HG03575 (cell line): ENCODE data around the gene TTC23.
"Not testable (repeated sequence)": the region's sequence is repeated elsewhere in the genome, so short reads cannot be mapped to it uniquely, and the experiment has no call there.

Experiments used
- ATAC-seq: cut with Tn5 transposase; IDR thresholded peaks from one replicate; pipeline ENCODE4 v1.9.1; 2021; ENCODE audit not compliant: unreplicated experiment, insufficient number of reproducible peaks, low FRiP score; ENCODE audit errors: extremely low read depth

TTC23 gene

DNA sequence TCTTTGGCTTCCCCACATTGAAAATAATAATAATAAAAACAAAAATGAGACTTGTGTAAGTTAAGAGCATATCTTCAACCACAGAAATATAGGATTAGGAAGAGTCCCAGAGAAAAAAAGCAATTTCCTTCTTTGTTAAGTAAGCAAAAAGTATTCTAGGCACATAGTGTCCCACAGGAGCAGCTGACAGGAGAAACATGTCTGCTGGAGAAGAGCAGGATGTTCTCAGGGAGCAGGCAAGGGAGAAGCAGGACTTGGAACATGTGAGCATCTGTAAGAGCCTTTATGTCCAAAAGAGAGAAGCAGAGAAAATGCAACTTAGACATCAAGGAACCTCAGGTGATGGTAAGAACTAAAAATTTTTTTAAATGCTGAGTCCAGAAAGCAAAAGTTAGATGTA lies 39.0 kb downstream of the TTC23 start:
- ATAC-seq: no peak

DNA sequence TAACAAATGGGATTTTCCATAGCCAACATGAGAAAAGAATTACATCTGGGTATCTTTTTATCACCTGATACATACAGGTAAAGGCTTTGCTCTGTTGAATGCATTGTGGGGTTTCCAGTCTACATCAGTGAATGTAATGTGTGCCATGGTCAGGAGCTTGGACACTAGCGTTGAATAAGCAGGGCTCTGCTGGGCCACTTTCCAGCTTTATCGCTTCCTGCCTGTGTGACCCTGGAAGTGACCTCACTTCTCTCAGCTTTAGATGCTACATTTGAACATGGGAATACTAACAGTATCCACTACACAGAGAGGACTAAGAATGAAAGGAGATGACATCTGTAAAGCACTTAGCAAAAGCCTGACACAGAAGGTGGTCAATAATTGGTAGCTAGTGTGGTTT lies 40.1 kb downstream of the TTC23 start:
- no peak for ATAC-seq

DNA sequence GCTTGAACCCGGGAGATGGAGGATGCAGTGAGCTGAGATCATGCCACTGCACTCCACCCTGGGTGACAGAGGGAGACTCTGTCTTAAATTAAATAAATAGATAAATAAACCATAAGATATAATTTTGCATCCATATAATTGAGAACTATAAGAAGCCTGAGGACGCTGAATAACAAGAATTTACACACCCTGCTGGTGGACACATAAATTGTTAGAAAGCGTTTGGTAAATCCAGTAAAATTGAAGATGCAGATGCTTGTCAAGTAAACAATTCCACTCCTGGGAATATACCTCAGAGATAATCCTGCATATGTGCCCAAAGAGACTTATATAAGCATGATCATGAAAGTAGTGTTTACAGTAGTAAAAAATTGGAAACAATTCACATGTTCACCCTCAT lies 41.7 kb downstream of the TTC23 start:
- ATAC-seq: no peak

DNA sequence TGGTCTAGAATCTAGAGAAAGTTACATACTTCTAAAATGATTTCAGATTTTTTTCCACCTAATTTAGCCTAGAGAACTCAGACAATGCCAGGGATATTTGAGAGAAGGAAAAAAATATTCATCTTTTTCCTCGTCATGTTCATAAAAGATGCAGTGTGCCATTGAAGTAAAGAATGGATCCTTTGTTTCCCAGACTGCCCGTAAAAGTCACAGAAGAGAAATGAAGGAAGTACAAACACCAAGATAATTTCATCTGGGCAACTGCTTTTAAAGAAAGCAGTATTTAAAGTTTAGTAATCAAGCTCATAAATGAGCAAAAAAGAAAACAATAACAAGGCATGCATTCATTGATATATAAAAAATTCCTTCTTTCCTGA lies 47.2 kb downstream of the TTC23 start:
- no peak for ATAC-seq

DNA sequence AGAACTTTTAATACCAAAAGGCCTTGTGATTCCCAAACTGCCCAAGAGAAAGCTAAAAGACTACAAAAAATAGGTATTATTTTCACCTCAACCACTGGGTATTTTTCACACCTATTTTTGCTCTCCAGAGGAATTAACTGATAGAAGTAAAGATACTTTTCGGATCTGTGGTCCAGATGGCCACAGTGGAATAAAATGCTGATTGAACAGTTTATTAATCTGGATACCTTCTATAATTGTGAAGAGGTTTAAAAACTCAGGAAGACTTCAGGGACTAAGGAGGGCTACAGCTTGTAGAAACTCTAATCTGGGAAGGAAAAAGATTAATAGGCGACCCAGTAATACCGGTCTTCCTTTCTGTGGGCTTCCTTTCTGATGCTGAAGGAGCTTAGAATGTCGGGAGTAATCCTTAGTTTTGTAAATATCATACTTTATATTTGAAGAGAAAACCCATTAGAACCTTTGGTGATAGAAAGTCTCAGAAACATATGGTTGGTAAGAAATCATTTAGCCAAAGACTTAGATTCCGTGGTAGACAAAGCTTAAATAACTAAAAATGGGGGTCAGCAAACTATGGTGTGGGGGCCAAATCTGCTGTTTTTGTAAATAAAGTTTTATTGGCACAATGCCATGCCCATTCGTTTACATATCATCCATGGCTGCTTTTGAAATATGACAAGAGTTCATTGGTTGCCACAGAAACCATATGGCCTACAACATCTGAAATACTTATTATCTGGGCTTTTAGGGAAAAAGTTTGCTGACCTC lies 47.8 kb downstream of the TTC23 start:
- ATAC-seq: no peak

DNA sequence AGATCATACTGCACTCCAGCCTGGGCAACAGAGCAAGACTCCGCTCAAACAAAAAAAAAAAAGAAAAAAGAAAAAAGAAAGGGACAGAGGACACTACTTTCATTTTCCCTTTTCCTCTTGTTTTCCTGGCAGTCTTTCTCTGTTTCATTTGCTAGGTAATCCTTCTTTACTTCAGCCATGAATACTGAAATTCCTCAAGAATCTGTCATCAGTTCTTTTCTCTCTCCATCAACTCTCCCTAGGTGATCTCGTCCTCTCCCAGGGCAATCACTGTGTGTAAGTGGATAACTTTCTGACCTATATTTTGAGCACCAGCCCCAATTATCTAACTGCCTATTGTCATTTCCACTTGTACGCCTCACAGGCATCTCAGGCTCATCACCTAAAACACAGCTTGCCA lies 51.5 kb downstream of the TTC23 start:
- ATAC-seq: no peak

DNA sequence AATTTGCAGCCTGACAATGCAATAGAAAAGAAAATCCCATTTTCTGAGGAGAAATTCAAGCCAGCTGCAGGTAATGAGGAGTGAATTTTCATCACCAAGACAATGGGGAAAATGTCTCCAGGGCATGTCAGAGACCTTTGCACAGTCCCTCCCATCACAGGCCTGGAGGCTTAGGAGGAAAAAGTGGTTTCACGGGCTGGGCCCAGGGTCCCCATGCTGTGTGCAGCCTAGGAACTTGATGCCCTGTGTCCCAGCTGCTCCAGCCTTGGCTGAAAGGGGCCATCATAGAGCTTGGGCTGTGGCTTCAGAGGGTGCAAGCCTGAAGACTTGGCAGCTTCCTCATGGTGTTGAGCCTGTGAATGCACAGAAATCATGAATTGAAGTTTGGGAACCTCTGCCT lies 57.2 kb downstream of the TTC23 start:
- ATAC-seq: not testable (repeated sequence)

DNA sequence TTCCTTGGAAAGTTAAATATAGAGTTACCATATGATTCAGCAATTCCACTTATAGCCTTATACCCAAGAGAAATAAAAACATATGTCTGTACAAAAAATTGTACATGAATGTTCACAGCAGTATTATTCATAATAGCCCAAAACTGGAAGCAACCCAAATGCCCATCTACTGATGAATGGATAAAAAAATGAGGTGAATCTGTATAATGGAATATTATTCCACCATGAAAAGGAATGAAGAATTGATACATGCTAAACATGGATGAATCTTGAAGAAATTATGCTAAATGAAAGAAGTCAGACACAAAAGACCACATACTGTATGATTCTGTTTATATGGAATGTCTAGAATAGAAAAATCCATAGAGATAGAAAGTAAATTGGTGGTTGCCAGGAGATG lies 61.4 kb downstream of the TTC23 start:
- no peak for ATAC-seq

DNA sequence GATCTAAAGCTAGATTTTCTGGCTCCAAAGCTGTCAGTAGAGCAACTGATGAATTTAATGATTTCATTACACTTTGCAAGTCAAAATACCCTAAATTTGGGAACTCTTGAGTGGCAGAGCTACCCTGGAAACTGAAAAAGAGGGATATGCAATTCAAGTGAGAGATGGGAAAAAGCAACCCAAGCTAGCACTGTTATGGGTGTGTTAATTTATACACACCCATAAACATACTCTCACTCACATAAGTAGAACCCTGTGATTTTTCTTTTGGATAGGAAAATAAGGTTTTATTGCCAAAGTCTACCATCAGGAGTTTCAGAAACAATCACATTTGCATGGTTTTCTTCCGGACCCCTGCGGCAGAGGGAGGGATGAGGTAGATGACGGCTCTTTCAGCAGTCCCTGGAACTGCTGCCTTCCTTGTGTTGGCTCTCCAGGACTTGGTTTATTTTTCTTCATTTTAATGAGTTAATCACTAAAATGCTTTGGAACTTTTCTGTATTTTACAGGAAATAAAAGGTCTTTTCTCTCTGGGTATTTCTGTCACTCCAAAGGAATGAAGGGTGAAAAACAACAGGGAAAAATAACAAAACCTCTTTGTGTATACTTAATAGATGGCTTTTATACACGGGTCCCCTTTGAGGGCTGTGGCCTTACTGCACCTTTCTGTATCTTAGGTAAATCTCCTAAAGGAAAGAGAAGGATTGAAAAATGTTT lies 63.8 kb downstream of the TTC23 start:
- no peak for ATAC-seq

DNA sequence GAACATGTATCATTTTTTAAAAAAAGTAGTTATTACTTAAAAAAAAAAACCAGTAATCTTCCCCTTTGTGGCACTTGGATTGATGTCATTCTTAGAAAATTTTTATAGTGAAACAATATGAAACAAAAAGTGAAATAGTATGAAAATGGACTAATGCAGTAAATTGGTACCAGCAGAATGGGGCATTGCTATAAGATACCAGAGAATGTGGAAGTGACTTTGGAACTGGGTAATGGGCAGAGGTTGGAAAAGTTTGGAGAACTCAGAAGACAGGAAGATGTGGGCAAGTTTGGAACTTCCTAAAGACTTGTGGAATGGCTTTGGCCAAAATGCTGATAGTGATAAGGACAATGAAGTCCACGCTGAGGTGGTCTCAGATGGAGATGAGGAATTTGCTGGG lies 66.6 kb downstream of the TTC23 start:
- no peak for ATAC-seq

DNA sequence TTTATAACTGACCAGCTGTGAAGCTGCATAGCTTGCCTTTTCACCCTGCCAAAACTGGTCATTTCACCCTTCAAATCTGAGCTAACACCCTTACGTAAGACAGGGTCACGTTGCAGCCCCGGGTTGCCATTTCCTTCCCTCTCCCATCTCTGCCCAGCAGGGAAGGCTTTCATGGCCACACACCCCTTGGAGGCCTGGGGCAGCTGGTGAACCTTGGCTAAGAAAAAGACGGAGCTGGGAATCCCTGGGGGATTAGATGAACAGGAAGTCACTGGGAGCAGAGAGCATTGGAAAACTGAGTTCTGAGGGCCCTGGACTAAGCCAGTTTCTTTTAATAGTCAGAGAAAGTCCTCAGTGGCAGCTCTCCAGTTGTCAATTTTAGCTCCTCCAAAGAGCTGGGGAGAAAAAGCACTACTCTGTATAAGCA lies 67.8 kb downstream of the TTC23 start:
- no peak for ATAC-seq

DNA sequence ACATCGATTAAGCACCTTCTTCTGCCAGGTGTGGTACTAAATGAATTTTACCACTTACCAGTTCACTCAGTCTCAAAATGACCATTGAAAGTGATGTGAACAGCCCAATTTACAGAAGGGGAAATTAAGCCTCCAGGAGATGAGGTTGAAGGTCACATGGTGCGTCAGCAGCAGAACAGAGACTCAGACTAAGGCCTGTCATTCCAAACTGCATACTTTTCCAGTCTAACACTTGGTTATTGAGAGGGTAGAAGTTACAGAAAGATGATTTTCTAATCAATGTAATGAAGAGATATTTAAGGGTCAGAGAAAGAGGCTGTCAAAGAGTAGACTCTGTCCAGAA lies 68.4 kb downstream of the TTC23 start:
- ATAC-seq: no peak

DNA sequence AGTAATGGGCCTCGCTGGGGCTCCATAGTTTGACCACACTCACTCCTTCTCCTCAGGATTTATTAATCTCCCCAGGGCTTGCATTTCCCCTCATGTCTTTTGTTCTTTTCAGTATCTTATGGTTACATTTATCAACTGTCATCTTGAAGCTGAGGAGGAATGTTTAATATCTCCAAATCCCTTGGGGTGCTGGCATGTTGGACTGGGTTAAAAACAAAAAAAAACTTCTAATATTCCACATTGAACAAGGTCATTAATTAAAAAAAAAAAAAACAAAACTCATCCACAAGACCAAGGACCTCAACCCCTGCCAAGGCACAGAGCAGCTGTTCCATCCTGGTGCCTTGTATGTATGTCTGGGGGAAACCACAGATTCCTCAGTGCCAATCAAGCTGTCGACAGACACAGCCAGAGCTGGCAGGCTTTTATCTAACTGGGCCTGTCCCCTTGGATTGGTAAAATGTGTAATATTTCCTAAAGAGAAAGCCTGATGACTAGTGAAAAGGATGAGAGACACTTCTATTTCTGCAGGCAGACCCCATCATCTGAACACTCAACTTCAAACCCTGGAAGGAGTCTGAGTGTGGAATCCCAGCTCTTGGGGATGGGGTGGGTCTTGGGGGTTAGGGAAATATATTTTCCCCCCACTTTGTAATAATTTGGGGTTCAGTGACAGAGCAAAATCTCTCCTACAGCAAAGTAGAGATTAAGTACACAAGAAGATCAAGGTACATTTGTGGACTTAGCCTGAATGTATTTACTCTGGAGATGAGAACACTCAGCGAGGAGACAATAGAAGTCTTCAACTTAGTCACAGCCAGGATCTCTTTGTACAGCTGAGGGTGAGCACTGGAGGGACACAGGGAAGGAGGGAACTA lies 69.1 kb downstream of the TTC23 start:
- no peak for ATAC-seq

DNA sequence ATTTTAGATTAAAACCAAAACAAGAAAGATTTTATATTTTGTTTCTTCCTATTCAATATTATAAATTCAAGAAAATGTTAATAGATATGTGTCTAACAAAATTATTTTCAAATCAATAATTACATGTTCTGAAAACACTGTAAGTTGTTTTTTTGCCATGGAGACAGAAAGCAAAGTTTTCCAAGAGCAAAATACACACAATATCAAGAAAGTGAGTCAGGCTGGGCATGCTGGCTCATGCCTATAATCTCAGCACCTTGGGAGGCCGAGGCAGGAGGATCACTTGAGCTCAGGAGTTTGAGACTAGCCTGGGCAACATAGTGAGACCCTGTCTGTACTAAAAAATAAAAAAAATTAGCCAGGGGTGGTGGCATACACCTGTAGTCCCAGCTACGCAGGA lies 71.7 kb downstream of the TTC23 start:
- ATAC-seq: no peak

DNA sequence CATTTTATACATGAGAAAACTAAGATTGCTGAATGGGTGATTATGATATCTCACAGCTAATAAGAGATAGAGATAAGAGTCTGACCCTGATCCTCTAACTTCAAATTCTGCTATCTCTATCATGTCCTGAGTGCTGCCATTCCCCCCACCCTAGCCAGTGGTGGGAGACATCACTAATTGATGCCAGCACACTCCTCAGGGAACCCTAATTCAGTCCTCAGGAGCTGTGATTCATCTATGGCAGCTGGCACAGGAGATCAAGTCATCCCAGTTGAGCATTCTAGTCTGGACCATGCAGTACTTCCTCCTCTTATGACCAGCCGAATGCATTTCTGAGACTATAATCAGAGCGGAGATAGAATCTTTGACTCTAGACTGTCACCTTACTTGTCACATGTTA lies 72.6 kb downstream of the TTC23 start:
- no peak for ATAC-seq

DNA sequence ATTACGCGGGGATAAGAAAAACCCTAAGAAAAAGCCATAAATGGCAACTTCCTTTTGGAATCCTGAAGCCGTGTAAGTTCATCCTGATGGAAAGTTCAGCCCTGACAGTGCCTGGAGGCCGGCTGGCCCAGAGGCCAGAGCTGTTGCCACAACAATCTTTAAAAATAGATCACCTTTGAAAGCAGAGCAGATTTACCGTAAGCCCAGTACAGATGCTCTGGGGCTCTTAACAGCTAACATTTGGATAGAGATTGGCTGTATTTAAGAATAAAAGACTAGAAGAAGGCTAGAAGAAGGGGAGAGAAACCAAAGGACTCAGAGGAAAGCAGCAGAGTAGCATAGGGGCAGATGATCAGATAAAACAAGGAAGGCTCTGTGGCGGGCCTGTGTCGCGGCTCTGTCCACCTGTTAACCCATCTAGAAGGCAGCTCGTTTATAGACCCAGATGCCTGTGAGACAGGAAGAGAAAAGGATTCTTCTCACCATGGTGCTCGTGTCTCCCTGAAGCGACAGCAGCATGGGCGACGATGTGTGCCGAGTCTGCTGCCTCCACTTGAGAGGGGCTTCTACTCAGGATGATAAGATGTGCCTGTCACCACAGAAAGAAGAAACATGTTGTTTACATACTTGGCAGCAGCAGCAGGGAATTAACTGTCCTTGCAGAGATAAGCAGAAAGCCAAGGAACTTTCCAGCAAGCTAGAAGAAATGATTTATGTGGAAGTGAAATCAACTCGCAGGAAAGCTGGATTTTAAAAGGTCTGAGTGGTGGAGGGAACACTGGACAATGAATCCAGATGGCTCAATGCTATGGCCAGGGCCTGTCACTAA lies 74.6 kb downstream of the TTC23 start:
- no peak for ATAC-seq

DNA sequence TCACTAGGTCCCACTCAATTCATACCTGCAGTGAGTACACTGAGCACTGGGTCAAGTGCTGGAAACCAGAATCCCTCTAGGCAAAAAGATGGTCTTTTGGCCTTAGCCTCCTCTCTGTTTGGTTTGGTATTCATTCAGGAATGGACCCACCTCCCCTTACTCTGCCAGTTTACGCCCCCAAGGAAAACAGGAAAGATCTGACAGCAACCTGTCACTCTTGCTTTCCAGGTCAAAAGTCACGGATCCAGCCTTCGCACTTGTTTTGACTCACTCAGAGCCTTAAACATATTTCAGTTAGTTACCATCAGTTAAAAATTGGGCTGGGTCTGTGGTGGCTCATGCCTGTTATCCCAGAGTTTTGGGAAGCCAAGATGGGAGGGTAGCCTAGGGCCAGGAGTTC lies 76.4 kb downstream of the TTC23 start:
- ATAC-seq: no peak

DNA sequence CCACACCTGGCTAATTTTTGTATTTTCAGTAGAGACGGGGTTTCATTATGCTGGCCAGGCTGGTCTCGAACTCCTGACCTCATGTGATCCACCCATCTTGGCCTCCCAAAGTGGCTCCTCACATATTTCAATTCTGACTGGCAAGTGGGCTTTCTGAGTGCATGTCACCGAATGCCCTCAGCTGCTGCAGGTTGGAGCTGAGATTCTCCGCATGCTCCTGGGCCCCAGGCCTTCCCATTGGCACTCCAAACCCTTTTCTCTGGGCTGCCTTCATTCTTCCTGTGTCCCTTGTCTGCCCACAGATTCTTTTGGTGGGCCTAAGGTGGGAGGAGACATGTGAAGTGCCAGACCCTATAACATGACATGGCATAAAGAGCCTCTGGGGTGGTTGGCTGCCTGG lies 77.2 kb downstream of the TTC23 start:
- no peak for ATAC-seq

DNA sequence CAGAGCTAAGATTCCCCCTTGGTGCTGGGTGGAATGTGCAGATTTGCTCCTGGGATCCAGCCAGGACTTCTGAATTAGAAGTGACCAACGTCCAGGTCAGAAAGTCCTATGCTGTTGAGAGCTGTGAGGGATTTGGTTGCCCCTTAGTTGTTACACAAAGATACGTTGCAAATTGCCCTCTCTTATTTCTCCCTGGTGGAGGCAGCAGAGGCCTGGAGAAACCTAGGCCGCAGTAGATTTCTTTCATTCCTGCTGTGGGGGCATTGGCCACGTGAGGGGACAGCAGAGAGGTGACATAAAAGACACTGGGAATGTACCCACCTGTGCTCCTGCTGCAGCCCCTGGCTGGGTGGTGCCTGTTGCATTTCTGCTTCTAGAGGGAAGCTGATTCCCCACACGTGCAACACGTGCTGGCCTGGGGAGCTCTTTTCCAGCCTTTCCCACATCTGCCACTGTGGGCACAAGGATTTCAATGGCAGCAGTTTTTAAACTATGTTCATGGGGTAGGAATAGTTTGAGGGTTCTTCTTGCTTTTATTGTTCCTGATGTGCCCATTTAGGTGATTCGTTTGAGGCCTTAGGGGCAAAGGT lies 78.8 kb downstream of the TTC23 start:
- ATAC-seq: no peak
